ENCODE results near the gene CLCN1. TPM values are rescaled to one million over a fixed set of nuclear protein-coding genes. Genes with fewer than 3 reads are reported as not detected.

CLCN1 gene
- total and polyA plus RNA-seq, 10 of the 15 experiments (the other 5 are each of a cell fraction or from before 2014, with no cell fraction given), result 0.30 TPM; not detected in 9

GRCh38 chr7:143363016-143363937, 47.4 kb downstream of the CLCN1 start:
- Histone ChIP-seq H3K36me3 (ENCODE audit: control insufficient read depth in 2 of 2, insufficient read depth in 2 of 2, low read length in 1 of 2) (no peaks in the 10 kb centered on the region), H3K27me3 (replicated peaks in 1 of 2; ENCODE audit: control insufficient read depth in 2 of 2, insufficient read depth in 2 of 2, low read length in 1 of 2) (peaks cover 10 to 22% of the 10 kb centered on the region in 2 experiments), H2AFZ (ENCODE audit: control insufficient read depth, low read depth, low read length) (no peak overlapping the region), H3K9ac (ENCODE audit: control insufficient read depth, insufficient read depth, low read length) (no peak overlapping the region), H4K20me1 (ENCODE audit: control insufficient read depth, insufficient read depth) (no peaks in the 10 kb centered on the region; the same call in 1 of the 2 replicates), H3K4me2 (ENCODE audit: control insufficient read depth, insufficient read depth) (no peak overlapping the region), H3K27ac (ENCODE audit: control insufficient read depth, insufficient read depth) (no peak overlapping the region), H3K4me1 (ENCODE audit: control insufficient read depth, insufficient read depth, low read length) (no peaks in the 10 kb centered on the region), H3K4me3 (no peak overlapping the region), H3K79me2 (ENCODE audit: control insufficient read depth, insufficient read depth, low read length) (no peaks in the 10 kb centered on the region), H3K9me3 (replicated peaks; ENCODE audit: control insufficient read depth, insufficient read depth, low read length) (no peaks in the 10 kb centered on the region; the same call in 2 of the 3 replicates)
- ChIA-PET POLR2A (no interaction called here), CTCF (interaction anchor here (1.0 kb wide), 1 partner anchor 17 kb away, joined by 5 read pairs; no protein-coding TSS in a partner anchor), SMC1A (ENCODE audit: uncharacterized antibody, unreplicated experiment) (interaction anchor here (1.0 kb wide), 1 partner anchor 9 kb away, joined by 3 read pairs; no protein-coding TSS in a partner anchor), RAD21 (ENCODE audit: unreplicated experiment) (no interaction called here)
- no peak for DNase-seq (ENCODE audit: low read depth, low spot score)
- no peak for FAIRE-seq
- ATAC-seq, result no peak
- intact Hi-C loops (cut with micrococcal nuclease; ENCODE audit: unreplicated experiment), result no loop called here
- 30% methylated on average over 19 of the region's 19 CpGs for WGBS (ENCODE audit: insufficient coverage, insufficient replicate concordance, low lambda C conversion rate, missing lambda C conversion rate)
- in situ Hi-C loops (cut with MboI), result no loop called here
- no TSS peak for BruUV-seq (replicated peaks)
- TF ChIP-seq IRF5 (IDR thresholded peaks at IDR 0.05; ENCODE audit: borderline replicate concordance), result no peak
- TF ChIP-seq SUZ12 (IDR thresholded peaks at IDR 0.05; ENCODE audit: unreplicated experiment), result peak; percentile 98
- TF ChIP-seq SMARCA5 (IDR thresholded peaks at IDR 0.05), result no peak

GRCh38 chr7:143367972-143368371, 52.1 kb downstream of the CLCN1 start:
- H4K20me1 ChIP-seq (ENCODE audit: control insufficient read depth, insufficient read depth), result no peaks in the 10 kb centered on the region; the same call in 1 of the 2 replicates
- FAIRE-seq (no peak), DNase-seq (ENCODE audit: low read depth, low spot score) (no peak), ATAC-seq (no peak)
- H3K9me3 ChIP-seq (replicated peaks; ENCODE audit: control insufficient read depth, insufficient read depth, low read length), result no peaks in the 10 kb centered on the region
- H3K27me3 ChIP-seq (replicated peaks in 1 of 2; ENCODE audit: control insufficient read depth in 2 of 2, insufficient read depth in 2 of 2, low read length in 1 of 2), result peaks cover 7 to 10% of the 10 kb centered on the region in 2 experiments
- intact Hi-C loops (cut with micrococcal nuclease; ENCODE audit: unreplicated experiment), result loop anchor here (5.0 kb wide), 1 partner anchor 41 kb away; no protein-coding TSS in a partner anchor
- 25% methylated on average over 4 of the region's 4 CpGs for WGBS (ENCODE audit: insufficient coverage, insufficient replicate concordance, low lambda C conversion rate, missing lambda C conversion rate)
- ChIA-PET CTCF (interaction anchor here (2.1 to 2.6 kb wide), 2 partner anchors 12 to 128 kb away, joined by 8 to 10 read pairs; no protein-coding TSS in a partner anchor), POLR2A (no interaction called here), SMC1A (ENCODE audit: uncharacterized antibody, unreplicated experiment) (no interaction called here), RAD21 (ENCODE audit: unreplicated experiment) (no interaction called here)
- in situ Hi-C loops (cut with MboI), result no loop called here
- H3K4me1 ChIP-seq (ENCODE audit: control insufficient read depth, insufficient read depth, low read length), result no peaks in the 10 kb centered on the region
- H3K4me3 ChIP-seq, result no peak overlapping the region
- no peak overlapping the region for H2AFZ ChIP-seq (ENCODE audit: control insufficient read depth, low read depth, low read length)
- no peaks in the 10 kb centered on the region for H3K79me2 ChIP-seq (ENCODE audit: control insufficient read depth, insufficient read depth, low read length)
- no TSS peak for BruUV-seq (replicated peaks)
- H3K9ac ChIP-seq (ENCODE audit: control insufficient read depth, insufficient read depth, low read length), result no peak overlapping the region
- no peak overlapping the region for H3K4me2 ChIP-seq (ENCODE audit: control insufficient read depth, insufficient read depth)
- H3K36me3 ChIP-seq (ENCODE audit: control insufficient read depth in 2 of 2, insufficient read depth in 2 of 2, low read length in 1 of 2), result no peaks in the 10 kb centered on the region
- no peak overlapping the region for H3K27ac ChIP-seq (ENCODE audit: control insufficient read depth, insufficient read depth)
- TF ChIP-seq SUZ12 (IDR thresholded peaks at IDR 0.05; ENCODE audit: unreplicated experiment) (no peak), E4F1 (IDR thresholded peaks at IDR 0.05; ENCODE audit: borderline replicate concordance, partially characterized antibody) (no peak), POLR2A (IDR thresholded peaks at IDR 0.05; ENCODE audit: low read depth, low read length) (no peak), POLR2AphosphoS2 (IDR thresholded peaks at IDR 0.05; ENCODE audit: low read depth, low read length) (no peak), SMC3 (IDR thresholded peaks at IDR 0.05; ENCODE audit: borderline replicate concordance, low read length) (no peak), ATF3 (IDR thresholded peaks at IDR 0.05; ENCODE audit: borderline replicate concordance, extremely low read depth, low read depth, low read length) (no peak), NFYB (IDR thresholded peaks at IDR 0.05; ENCODE audit: insufficient read depth, low read depth, low read length) (no peak), ZNF274 (IDR thresholded peaks at IDR 0.05; ENCODE audit: insufficient read depth, insufficient read length) (no peak), EP300 (IDR thresholded peaks at IDR 0.05; ENCODE audit: borderline replicate concordance in 1 of 2, control insufficient read depth in 1 of 2, low read depth in 2 of 2, low read length in 2 of 2) (no peak)
